Adrenal gland (tissue), 12 donors: ENCODE results near the gene TNIP2. TPM values are rescaled to one million over a fixed set of nuclear protein-coding genes. Genes with fewer than 3 reads are reported as not detected.
A peak's percentile ranks its signal among the peaks of the same experiment; 100 is the strongest.

Experiments
- DNase-seq, 7 donors: peaks; one replicate each; pipeline ENCODE4 v3.0.0-alpha.2; 2019 to 2020
- H3K27ac ChIP-seq, 5 donors: fragments of 200-600 bp; sonication (generic) in 4 of 5; 1 replicate in 3 of 5; 2 replicates in 2 of 5; pipeline versions ENCODE4 v1.5.1 to v1.8.0; 2016 to 2020; ENCODE audit warnings: mild to moderate bottlenecking in 1 of 5
- H3K27me3 ChIP-seq: fragments of 200-600 bp; 2 replicates; pipeline ENCODE4 v1.8.0; 2021
- H3K36me3 ChIP-seq, 2 donors: fragments of 200-600 bp; replicated peaks in 1 of 2; 1 replicate in 1 of 2; 2 replicates in 1 of 2; pipeline versions ENCODE4 v1.5.1 to v1.8.0; 2018 to 2022
- H3K4me1 ChIP-seq, 2 donors: fragments of 200-600 bp; replicated peaks in 1 of 2; 1 replicate in 1 of 2; 2 replicates in 1 of 2; pipeline versions ENCODE4 v1.5.1 to v1.8.0; 2018 to 2021
- H3K4me3 ChIP-seq, 4 donors: fragments of 200-600 bp; sonication (generic) in 3 of 4; one replicate each; pipeline ENCODE4 v1.5.1; 2016 to 2018
- H3K9me3 ChIP-seq, 3 donors: fragments of 200-600 bp; sonication (generic) in 1 of 3; replicated peaks in 1 of 3; 1 replicate in 2 of 3; 2 replicates in 1 of 3; pipeline versions ENCODE4 v1.5.1 to v1.8.0; 2016 to 2021
- POLR2A ChIP-seq, 2 donors: fragments of 450-650 bp; IDR thresholded peaks; one replicate each; pipeline ENCODE4 v1.6.1; 2017; ENCODE audit warnings: antibody characterized with exemption in 2 of 2, mild to moderate bottlenecking in 2 of 2, moderate library complexity in 1 of 2
- WGBS, 4 donors: extraction: QIAGEN DNeasy Blood & Tissue Kit in 2 of 4; methylation state at CpG; one replicate each; pipeline versions ENCODE4 v1.1.5 to v1.1.7; 2013 to 2017; 5-methylcytosine and 5-hydroxymethylcytosine counted together
- intact Hi-C, 2 donors: fragments of 100-400 bp; cut with DNase I; formaldehyde crosslinking; loops; one replicate each; pipeline versions ENCODE4 v1.14.1 to v1.15.0; 2022 to 2023
- polyA plus RNA-seq, 3 donors: library from polyadenylated mRNA; stranded (reverse); fragments of 200-250 nt in 2 of 3; fragments of 350-450 nt in 1 of 3; fragmentation: Illumina TruSeq in 1 of 3; extraction: RNeasy Lipid Tissue Mini Kit (QIAGEN cat#74804) in 1 of 3; gene quantifications; one replicate each; pipeline ENCODE4 v1.2.3, GENCODE V29; 2013 to 2014
- total RNA-seq, 9 donors: library from RNA; depleted of rRNA in 4 of 9; stranded (reverse); fragments of >200 nt in 4 of 9; fragments of 120-200 nt in 1 of 9; fragmentation: NEBNext Ultra II Directional in 1 of 9; extraction: Animal tissue kit (Norgen Biotek cat#: 25700) in 1 of 9; gene quantifications; one replicate each; pipeline versions ENCODE4 v1.1.0 to v1.2.4, GENCODE V29; 2013 to 2023
- TF ChIP-seq, protein P1 (sequence below), 6 experiments: fragments of 450-650 bp in 4 of 6; fragments of 200-600 bp in 2 of 6; sonication (generic) in 1 of 6; IDR thresholded peaks; 1 replicate in 5 of 6; 2 replicates in 1 of 6; pipeline versions ENCODE4 v1.5.1 to v1.8.0; 2016 to 2021; ENCODE audit warnings: antibody characterized with exemption in 6 of 6, mild to moderate bottlenecking in 2 of 6, moderate library complexity in 1 of 6
- donor health status: healthy with polysubstance abuse.
- donor health status: Bipolar disorder and iron deficiency.
- donor health status: DM: yes; HTN: yes; CAD: no.
- donor health status: DM: no; HTN: no; CAD: no.
- donor health status: DM: no; HTN: no; CAD: no.
- donor health status: DM: yes; HTN: yes; CAD: no.

Gene TNIP2
- total and polyA plus RNA-seq, 12 donors = 7.8 to 57.7 (median 35.7) TPM

DNA sequence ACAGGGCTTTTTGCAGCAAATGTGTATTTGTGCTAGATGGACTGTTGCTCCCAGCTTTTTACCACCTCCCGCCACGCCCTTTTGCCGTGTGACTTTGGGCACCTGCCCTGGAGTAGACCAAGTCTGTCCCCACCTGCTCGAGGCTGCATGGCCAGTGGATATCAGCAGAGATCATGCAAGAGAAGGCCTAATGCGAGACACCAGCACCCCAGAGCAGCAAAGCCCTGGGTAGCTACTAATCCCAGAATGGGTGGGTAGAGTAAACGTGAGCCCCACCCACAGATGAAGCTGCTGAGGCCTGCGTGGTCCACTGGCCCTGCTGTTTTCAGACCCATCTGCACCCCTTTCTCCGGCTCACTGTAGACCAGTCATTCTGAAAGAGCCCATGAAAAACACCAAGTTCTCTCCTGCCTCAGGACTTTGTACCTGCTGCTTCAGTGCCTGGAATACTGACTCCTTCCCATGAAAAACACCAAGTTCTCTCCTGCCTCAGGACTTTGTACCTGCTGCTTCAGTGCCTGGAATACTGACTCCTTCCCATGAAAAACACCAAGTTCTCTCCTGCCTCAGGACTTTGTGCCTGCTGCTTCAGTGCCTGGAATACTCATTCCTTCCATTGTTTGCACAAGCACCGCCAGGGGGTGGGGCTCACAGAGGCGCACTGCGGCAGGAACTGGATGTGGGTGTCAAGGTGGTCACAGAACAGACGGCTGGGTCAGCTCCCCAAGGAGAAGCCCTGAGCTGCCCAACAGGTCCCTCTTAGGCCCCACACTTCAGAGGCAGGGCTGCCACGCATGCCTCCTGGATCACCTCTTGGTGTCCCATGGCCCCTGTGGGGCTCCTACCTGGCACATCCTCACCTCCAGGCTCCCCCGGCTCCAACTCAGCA lies 5.1 kb upstream of the TNIP2 start:
- Histone ChIP-seq H3K27ac (no peak overlapping the region), H3K36me3 (no peaks in the 10 kb centered on the region), H3K27me3 (no peaks in the 10 kb centered on the region), H3K9me3 (no peaks in the 10 kb centered on the region), H3K4me3 (no peak overlapping the region), H3K4me1 (peaks cover 0 to 4% of the 10 kb centered on the region in 2 donors)
- WGBS, 4 donors = 78 to 90% (median 83%) methylated on average over 9 to 14 of the region's 14 CpGs
- no peak for DNase-seq
- intact Hi-C loops = loop anchor here (10.0 kb wide), 2 partner anchors 174 to 274 kb away; no protein-coding TSS in a partner anchor
- no peak for TF ChIP-seq POLR2A (IDR thresholded peaks at IDR 0.05)
- TF ChIP-seq, protein P1, sequence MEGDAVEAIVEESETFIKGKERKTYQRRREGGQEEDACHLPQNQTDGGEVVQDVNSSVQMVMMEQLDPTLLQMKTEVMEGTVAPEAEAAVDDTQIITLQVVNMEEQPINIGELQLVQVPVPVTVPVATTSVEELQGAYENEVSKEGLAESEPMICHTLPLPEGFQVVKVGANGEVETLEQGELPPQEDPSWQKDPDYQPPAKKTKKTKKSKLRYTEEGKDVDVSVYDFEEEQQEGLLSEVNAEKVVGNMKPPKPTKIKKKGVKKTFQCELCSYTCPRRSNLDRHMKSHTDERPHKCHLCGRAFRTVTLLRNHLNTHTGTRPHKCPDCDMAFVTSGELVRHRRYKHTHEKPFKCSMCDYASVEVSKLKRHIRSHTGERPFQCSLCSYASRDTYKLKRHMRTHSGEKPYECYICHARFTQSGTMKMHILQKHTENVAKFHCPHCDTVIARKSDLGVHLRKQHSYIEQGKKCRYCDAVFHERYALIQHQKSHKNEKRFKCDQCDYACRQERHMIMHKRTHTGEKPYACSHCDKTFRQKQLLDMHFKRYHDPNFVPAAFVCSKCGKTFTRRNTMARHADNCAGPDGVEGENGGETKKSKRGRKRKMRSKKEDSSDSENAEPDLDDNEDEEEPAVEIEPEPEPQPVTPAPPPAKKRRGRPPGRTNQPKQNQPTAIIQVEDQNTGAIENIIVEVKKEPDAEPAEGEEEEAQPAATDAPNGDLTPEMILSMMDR (IDR thresholded peaks at IDR 0.05) = no peak

DNA sequence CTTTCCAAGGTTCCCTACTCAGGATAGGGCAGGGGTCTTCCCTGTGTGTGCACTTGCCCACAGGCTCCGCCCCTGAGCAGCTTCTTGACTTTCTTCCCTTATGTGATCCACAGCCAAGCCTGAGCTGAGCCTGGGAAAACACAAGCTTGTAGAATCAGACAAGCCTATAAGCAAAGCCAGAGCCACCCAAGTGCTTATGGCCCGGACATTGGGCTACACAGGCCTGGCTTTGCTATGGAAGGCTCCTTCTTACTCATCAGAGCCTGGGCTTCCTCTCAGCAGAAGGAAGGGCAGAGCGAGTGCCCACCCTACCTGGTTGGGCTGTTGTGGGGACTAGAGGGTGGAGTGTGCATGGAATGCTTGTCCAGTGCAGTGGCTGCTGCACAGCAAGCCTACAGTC lies 1.3 kb upstream of the TNIP2 start:
- Histone ChIP-seq H3K9me3 (no peaks in the 10 kb centered on the region), H3K27me3 (no peaks in the 10 kb centered on the region), H3K27ac (no peak overlapping the region), H3K4me3 (no peak overlapping the region), H3K36me3 (no peaks in the 10 kb centered on the region), H3K4me1 (peaks cover 8 to 10% of the 10 kb centered on the region in 2 donors)
- WGBS, 4 donors = 83 to 96% (median 93%) methylated on average over 2 to 3 of the region's 3 CpGs
- intact Hi-C loops = no loop called here
- TF ChIP-seq, protein P1 (IDR thresholded peaks at IDR 0.05) = no peak
- no peak for TF ChIP-seq POLR2A (IDR thresholded peaks at IDR 0.05)
- no peak for DNase-seq

DNA sequence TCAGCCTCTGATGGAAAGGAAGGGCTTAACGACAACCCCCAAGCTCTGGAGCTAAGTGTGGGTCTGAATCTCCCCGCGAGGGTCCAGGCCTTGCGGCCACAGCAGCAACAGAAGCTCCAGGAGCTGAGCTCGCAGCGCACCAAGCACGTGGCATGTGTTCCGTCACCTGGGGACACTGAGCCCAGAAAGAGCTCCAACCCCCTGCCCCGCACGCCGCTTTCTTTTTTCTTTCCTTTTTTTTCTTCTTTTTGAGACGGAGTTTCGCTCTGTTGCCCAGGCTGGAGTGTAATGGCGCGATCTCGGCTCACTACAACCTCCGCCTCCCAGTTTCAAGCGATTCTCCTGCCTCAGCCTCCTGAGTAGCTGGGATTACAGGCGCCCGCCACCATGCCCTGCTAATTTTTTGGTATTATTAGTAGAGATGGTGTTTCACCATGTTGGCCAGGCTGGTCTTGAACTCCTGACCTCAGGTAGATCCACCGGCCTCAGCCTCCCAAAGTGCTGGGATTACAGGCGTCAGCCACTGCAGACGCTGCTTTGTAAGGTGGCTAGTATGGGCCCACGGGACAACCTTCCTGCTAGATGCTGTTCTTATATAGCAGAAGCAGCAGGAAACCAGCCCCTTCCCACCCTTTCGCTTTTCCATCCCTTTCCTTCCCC lies 685 bp upstream of the TNIP2 start:
- Histone ChIP-seq H3K27me3 (no peaks in the 10 kb centered on the region), H3K27ac (peak overlapping the region in 2 of 5 donors; percentile 10 to 91), H3K4me3 (peak overlapping the region in 1 of 4 donors; percentile 72), H3K4me1 (peaks cover 8 to 10% of the 10 kb centered on the region in 2 donors), H3K36me3 (no peaks in the 10 kb centered on the region), H3K9me3 (no peaks in the 10 kb centered on the region)
- WGBS, 4 donors = 73 to 79% (median 73%) methylated on average over 23 to 25 of the region's 25 CpGs
- DNase-seq = no peak
- TF ChIP-seq POLR2A (IDR thresholded peaks at IDR 0.05) = no peak
- TF ChIP-seq, protein P1 (IDR thresholded peaks at IDR 0.05) = no peak
- intact Hi-C loops = no loop called here
